ENCODE data around the gene FGFR2. TPM values are rescaled to one million over a fixed set of nuclear protein-coding genes. Genes with fewer than 3 reads are reported as not detected.

The FGFR2 gene
- total RNA-seq, 2 donors from 2014 or later = 56.0 to 78.1 TPM

DNA sequence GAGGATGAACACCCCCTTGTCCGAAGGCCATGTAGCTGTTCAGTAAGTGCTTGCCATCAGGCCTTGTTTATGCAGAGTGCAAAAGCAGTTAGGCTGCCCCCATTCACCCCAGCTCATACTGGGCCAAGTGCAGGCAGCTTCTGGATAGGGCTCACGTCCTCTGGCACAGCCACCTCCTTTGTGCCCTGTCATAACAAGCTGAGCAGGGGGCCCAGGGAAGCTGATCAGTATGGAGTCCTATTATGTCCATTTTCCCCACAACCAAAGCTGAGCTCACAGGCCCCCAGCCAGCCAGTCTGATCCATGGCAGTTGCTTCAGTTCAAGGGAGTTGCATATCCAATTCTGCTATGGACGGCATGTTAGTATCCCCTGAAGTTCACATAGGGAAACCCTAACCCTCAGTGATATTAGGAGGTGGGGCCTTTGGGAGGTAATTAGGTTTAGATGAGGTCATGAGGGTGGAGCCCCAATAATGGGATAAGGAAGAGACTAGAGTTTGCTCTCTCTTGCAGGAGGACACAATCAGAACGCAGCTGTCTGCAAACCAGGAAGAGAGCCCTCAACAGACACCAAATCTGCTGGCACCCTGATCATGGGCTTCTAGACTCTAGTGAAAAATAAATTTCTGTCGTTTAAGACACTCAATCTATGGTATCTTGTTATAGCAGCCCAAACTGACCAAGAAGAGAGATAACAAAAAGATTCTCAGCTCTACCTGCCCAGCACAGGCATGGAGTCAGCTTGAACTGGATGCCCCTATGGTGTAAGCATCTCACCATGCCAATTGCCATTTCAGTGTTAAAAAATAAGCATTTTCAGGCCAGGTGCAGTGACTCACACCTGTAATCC, 155.9 kb downstream of the FGFR2 start:
- TF ChIP-seq POLR2A (IDR thresholded peaks at IDR 0.05) = no peak
- TF ChIP-seq, protein P1, sequence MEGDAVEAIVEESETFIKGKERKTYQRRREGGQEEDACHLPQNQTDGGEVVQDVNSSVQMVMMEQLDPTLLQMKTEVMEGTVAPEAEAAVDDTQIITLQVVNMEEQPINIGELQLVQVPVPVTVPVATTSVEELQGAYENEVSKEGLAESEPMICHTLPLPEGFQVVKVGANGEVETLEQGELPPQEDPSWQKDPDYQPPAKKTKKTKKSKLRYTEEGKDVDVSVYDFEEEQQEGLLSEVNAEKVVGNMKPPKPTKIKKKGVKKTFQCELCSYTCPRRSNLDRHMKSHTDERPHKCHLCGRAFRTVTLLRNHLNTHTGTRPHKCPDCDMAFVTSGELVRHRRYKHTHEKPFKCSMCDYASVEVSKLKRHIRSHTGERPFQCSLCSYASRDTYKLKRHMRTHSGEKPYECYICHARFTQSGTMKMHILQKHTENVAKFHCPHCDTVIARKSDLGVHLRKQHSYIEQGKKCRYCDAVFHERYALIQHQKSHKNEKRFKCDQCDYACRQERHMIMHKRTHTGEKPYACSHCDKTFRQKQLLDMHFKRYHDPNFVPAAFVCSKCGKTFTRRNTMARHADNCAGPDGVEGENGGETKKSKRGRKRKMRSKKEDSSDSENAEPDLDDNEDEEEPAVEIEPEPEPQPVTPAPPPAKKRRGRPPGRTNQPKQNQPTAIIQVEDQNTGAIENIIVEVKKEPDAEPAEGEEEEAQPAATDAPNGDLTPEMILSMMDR (IDR thresholded peaks at IDR 0.05) = no peak
- 55 to 81% methylated on average over 4 to 5 of the region's 5 CpGs for WGBS, 2 donors

DNA sequence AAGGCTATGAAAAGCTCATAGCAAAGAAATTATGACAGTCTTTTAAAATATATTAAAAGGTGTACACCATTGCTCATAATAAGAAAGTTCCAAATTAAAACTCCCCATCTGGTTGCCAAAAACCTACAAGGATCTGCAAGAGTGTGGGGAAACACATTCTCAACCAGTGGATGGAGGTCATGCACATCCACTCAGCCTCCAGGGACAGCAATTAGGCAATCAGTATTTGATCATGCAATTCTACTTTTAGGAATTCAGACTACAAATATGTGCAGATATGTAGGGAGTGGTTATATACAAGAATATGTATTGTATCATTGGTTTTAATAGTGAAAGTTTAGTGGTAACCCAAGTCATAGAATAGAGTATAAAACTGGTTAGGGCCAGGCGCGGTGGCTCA, 157.8 kb downstream of the FGFR2 start:
- no peak for TF ChIP-seq POLR2A (IDR thresholded peaks at IDR 0.05)
- TF ChIP-seq, protein P1 (IDR thresholded peaks at IDR 0.05) = no peak
- intact Hi-C loops (cut with DNase I) = no loop called here
- H3K27ac ChIP-seq = no peak overlapping the region
- no peak overlapping the region for H3K4me3 ChIP-seq
- no peaks in the 10 kb centered on the region for H3K27me3 ChIP-seq
- ATAC-seq = no peak
- 96 to 98% methylated on average over 2 of the region's 2 CpGs for WGBS, 2 donors
- H3K4me1 ChIP-seq = peaks cover 14% of the 10 kb centered on the region
- DNase-seq = no peak
- H3K9me3 ChIP-seq = no peaks in the 10 kb centered on the region
- H3K36me3 ChIP-seq (replicated peaks in 1 of 2; ENCODE audit: insufficient read depth in 1 of 2, low read depth in 2 of 2) = no peaks in the 10 kb centered on the region

More for the DNA sequence above, 155.9 kb downstream of the FGFR2 start:
- ATAC-seq (no peak), DNase-seq (no peak)
- intact Hi-C loops (cut with DNase I) = no loop called here
- H3K27me3 ChIP-seq = no peaks in the 10 kb centered on the region
- no peaks in the 10 kb centered on the region for H3K36me3 ChIP-seq (replicated peaks in 1 of 2; ENCODE audit: insufficient read depth in 1 of 2, low read depth in 2 of 2)
- H3K9me3 ChIP-seq = no peaks in the 10 kb centered on the region
- H3K27ac ChIP-seq = no peak overlapping the region
- H3K4me3 ChIP-seq = no peak overlapping the region
- peaks cover 9% of the 10 kb centered on the region for H3K4me1 ChIP-seq

- Histone ChIP-seq H3K27me3 (no peaks in the 10 kb centered on the region), H3K36me3 (replicated peaks in 1 of 2; ENCODE audit: insufficient read depth in 1 of 2, low read depth in 2 of 2) (no peaks in the 10 kb centered on the region), H3K4me3 (no peak overlapping the region), H3K27ac (peak overlapping the region in 1 of 4 donors; percentile 9), H3K4me1 (peaks cover 10% of the 10 kb centered on the region), H3K9me3 (no peaks in the 10 kb centered on the region)
- DNase-seq (no peak), ATAC-seq (no peak)
- intact Hi-C loops (cut with DNase I) = no loop called here
- TF ChIP-seq, protein P1 (IDR thresholded peaks at IDR 0.05) = no peak
- TF ChIP-seq POLR2A (IDR thresholded peaks at IDR 0.05) = no peak
- 88 to 100% methylated on average over 2 of the region's 2 CpGs for WGBS, 2 donors
Observed at GRCh38 chr10:121438333-121438732, 159.9 kb downstream of the FGFR2 start.

GRCh38 chr10:121437596-121437995, 160.6 kb downstream of the FGFR2 start:
- peaks cover 10% of the 10 kb centered on the region for H3K4me1 ChIP-seq
- intact Hi-C loops (cut with DNase I) = no loop called here
- H3K27ac ChIP-seq = peak overlapping the region in 3 of 4 donors; percentile 46 to 68 (median 63)
- 41 to 61% methylated on average over 4 of the region's 4 CpGs for WGBS, 2 donors
- TF ChIP-seq POLR2A (IDR thresholded peaks at IDR 0.05) = no peak
- TF ChIP-seq, protein P1 (IDR thresholded peaks at IDR 0.05) = no peak
- H3K4me3 ChIP-seq = no peak overlapping the region
- DNase-seq (peak in 2 of 4 donors; percentile 9 to 19), ATAC-seq (no peak)
- H3K36me3 ChIP-seq (replicated peaks in 1 of 2; ENCODE audit: insufficient read depth in 1 of 2, low read depth in 2 of 2) = no peaks in the 10 kb centered on the region
- H3K27me3 ChIP-seq = no peaks in the 10 kb centered on the region
- H3K9me3 ChIP-seq = no peaks in the 10 kb centered on the region
